Measurements from ENCODE around the gene CXCL10. TPM values are rescaled to one million over a fixed set of nuclear protein-coding genes. Genes with fewer than 3 reads are reported as not detected.
A peak's percentile ranks its signal among the peaks of the same experiment; 100 is the strongest.

CXCL10 gene
- total and polyA plus RNA-seq, 4 donors: 1.3 to 18.6 (median 2.8) TPM

- 8 to 22% methylated on average over 5 of the region's 5 CpGs for WGBS, 2 donors
- peak; percentile 42 for TF ChIP-seq CTCF (IDR thresholded peaks at IDR 0.05; ENCODE audit: control extremely low read depth, extremely low read depth)
- no peak for ATAC-seq (ENCODE audit: insufficient read depth, low FRiP score)
- H3K9ac ChIP-seq (ENCODE audit: insufficient read depth in 1 of 2, low read length in 2 of 2): no peak overlapping the region
- H3K27me3 ChIP-seq (ENCODE audit: control insufficient read depth in 3 of 3, insufficient read depth in 3 of 3, low read length in 2 of 3): peaks cover 0 to 4% (median 0%) of the 10 kb centered on the region in 3 donors
- no peaks in the 10 kb centered on the region for H3K36me3 ChIP-seq (ENCODE audit: control insufficient read depth in 4 of 4, insufficient read depth in 4 of 4, low read length in 4 of 4)
- DNase-seq: peak in 2 of 3 donors; percentile 65 to 76
- H3K27ac ChIP-seq (ENCODE audit: low read depth in 1 of 2, low read length in 1 of 2): no peak overlapping the region
- H3K4me3 ChIP-seq: no peak overlapping the region
- peaks cover 0 to 2% (median 0%) of the 10 kb centered on the region in 5 donors for H3K4me1 ChIP-seq (ENCODE audit: control insufficient read depth in 5 of 5, insufficient read depth in 5 of 5, low read length in 5 of 5)
- H3K9me3 ChIP-seq (ENCODE audit: control insufficient read depth in 4 of 4, insufficient read depth in 3 of 4, low read length in 3 of 4): no peaks in the 10 kb centered on the region
Observed at GRCh38 chr4:75995727-75996126, 27.6 kb downstream of the CXCL10 start.

GRCh38 chr4:75992462-75992861 is 30.8 kb downstream of the CXCL10 start:
- Histone ChIP-seq H3K36me3 (ENCODE audit: control insufficient read depth in 4 of 4, insufficient read depth in 4 of 4, low read length in 4 of 4) (no peaks in the 10 kb centered on the region), H3K4me1 (ENCODE audit: control insufficient read depth in 5 of 5, insufficient read depth in 5 of 5, low read length in 5 of 5) (peaks cover 0 to 18% (median 5%) of the 10 kb centered on the region in 5 donors), H3K9me3 (ENCODE audit: control insufficient read depth in 4 of 4, insufficient read depth in 3 of 4, low read length in 3 of 4) (no peaks in the 10 kb centered on the region), H3K27me3 (ENCODE audit: control insufficient read depth in 3 of 3, insufficient read depth in 3 of 3, low read length in 2 of 3) (peaks cover 0 to 4% (median 0%) of the 10 kb centered on the region in 3 donors), H3K4me3 (no peak overlapping the region), H3K27ac (ENCODE audit: low read depth in 1 of 2, low read length in 1 of 2) (no peak overlapping the region), H3K9ac (ENCODE audit: insufficient read depth in 1 of 2, low read length in 2 of 2) (no peak overlapping the region)
- ATAC-seq (ENCODE audit: insufficient read depth, low FRiP score) (no peak), DNase-seq (no peak)
- 95 to 100% methylated on average over 1 of the region's 1 CpG for WGBS, 2 donors
- no peak for TF ChIP-seq CTCF (IDR thresholded peaks at IDR 0.05; ENCODE audit: control extremely low read depth, extremely low read depth)

GRCh38 chr4:75989846-75990528 is 33.3 kb downstream of the CXCL10 start:
- no peaks in the 10 kb centered on the region for H3K9me3 ChIP-seq (ENCODE audit: control insufficient read depth in 4 of 4, insufficient read depth in 3 of 4, low read length in 3 of 4)
- peak overlapping the region; percentile 37 to 92 for H3K27ac ChIP-seq (ENCODE audit: low read depth in 1 of 2, low read length in 1 of 2)
- H3K9ac ChIP-seq (ENCODE audit: insufficient read depth in 1 of 2, low read length in 2 of 2): peak overlapping the region; percentile 82
- ATAC-seq (ENCODE audit: insufficient read depth, low FRiP score) (no peak), DNase-seq (peak in 2 of 3 donors; percentile 7 to 18)
- H3K27me3 ChIP-seq (ENCODE audit: control insufficient read depth in 3 of 3, insufficient read depth in 3 of 3, low read length in 2 of 3): peaks cover 0 to 2% (median 0%) of the 10 kb centered on the region in 3 donors
- H3K4me3 ChIP-seq: peak overlapping the region; percentile 97
- WGBS, 2 donors: 1% methylated on average over 20 of the region's 20 CpGs
- peaks cover 0 to 24% (median 5%) of the 10 kb centered on the region in 5 donors for H3K4me1 ChIP-seq (ENCODE audit: control insufficient read depth in 5 of 5, insufficient read depth in 5 of 5, low read length in 5 of 5)
- peaks cover 0 to 1% (median 0%) of the 10 kb centered on the region in 4 donors for H3K36me3 ChIP-seq (ENCODE audit: control insufficient read depth in 4 of 4, insufficient read depth in 4 of 4, low read length in 4 of 4)
- TF ChIP-seq CTCF (IDR thresholded peaks at IDR 0.05; ENCODE audit: control extremely low read depth, extremely low read depth): no peak

Measured in lung (tissue), 12 donors.